HepG2 (cell line): ENCODE results near the gene PRSS12. TPM values are rescaled to one million over a fixed set of nuclear protein-coding genes. Genes with fewer than 3 reads are reported as not detected.
A peak's percentile ranks its signal among the peaks of the same experiment; 100 is the strongest.

Source experiments
- AHR ChIP-seq: IDR thresholded peaks from 2 replicates; pipeline ENCODE4 v1.6.1; 2018; ENCODE audit warnings: missing genetic modification reagents, missing compliant biosample characterization
- ATF4 ChIP-seq, 2 experiments: fragments of 450-650 bp in 1 of 2; sonication (generic) in 1 of 2; formaldehyde crosslinking; IDR thresholded peaks; 2 replicates each; pipeline versions ENCODE4 v1.5.0 to v1.8.0; 2020 to 2022; ENCODE audit warnings: mild to moderate bottlenecking in 1 of 2, missing genetic modification reagents in 1 of 2
- GATAD1 ChIP-seq: IDR thresholded peaks from 2 replicates; pipeline ENCODE4 v1.6.1; 2016; ENCODE audit warnings: missing genetic modification reagents, missing compliant biosample characterization
- KLF9 ChIP-seq: IDR thresholded peaks from 2 replicates; pipeline ENCODE4 v1.6.1; 2016; ENCODE audit warnings: low read depth
- PBX3 ChIP-seq: sonication (generic); formaldehyde crosslinking; IDR thresholded peaks from 2 replicates; pipeline ENCODE4 v1.8.1; 2023; ENCODE audit warnings: missing genetic modification reagents, inconsistent platforms, borderline replicate concordance
- RARA ChIP-seq: IDR thresholded peaks from 2 replicates; pipeline ENCODE4 v1.6.1; 2016; ENCODE audit warnings: missing genetic modification reagents, missing compliant biosample characterization
- RARG ChIP-seq: sonication (generic); formaldehyde crosslinking; IDR thresholded peaks from 2 replicates; pipeline ENCODE4 v1.4.0; 2020; ENCODE audit warnings: low read depth, mild to moderate bottlenecking, missing genetic modification reagents
- ZBTB40 ChIP-seq, 2 experiments: fragments of 450-650 bp in 1 of 2; sonication (generic) in 1 of 2; formaldehyde crosslinking in 1 of 2; IDR thresholded peaks; 2 replicates each; pipeline versions ENCODE4 v1.6.1 to v1.8.0; 2016 to 2022; ENCODE audit warnings: antibody characterized with exemption in 1 of 2, mild to moderate bottlenecking in 1 of 2, missing genetic modification reagents in 1 of 2
- ZNF414 ChIP-seq: sonication (generic); formaldehyde crosslinking; IDR thresholded peaks from 2 replicates; pipeline ENCODE4 v1.5.0; 2020; ENCODE audit warnings: missing genetic modification reagents
- ZNF564 ChIP-seq: sonication (generic); formaldehyde crosslinking; IDR thresholded peaks from 2 replicates; pipeline ENCODE4 v1.8.1; 2023; ENCODE audit warnings: mild to moderate bottlenecking, missing genetic modification reagents
- ZNF614 ChIP-seq: IDR thresholded peaks from 2 replicates; pipeline ENCODE4 v1.6.1; 2018; ENCODE audit warnings: missing biosample characterization, missing genetic modification reagents, inconsistent platforms, borderline replicate concordance
- ZNF619 ChIP-seq: sonication (generic); formaldehyde crosslinking; IDR thresholded peaks from 2 replicates; pipeline ENCODE4 v1.4.0; 2020; ENCODE audit warnings: mild to moderate bottlenecking, missing genetic modification reagents
- ZNF704 ChIP-seq: sonication (generic); formaldehyde crosslinking; IDR thresholded peaks from 2 replicates; pipeline ENCODE4 v1.8.1; 2023; ENCODE audit warnings: mild to moderate bottlenecking, inconsistent platforms, moderate library complexity, missing genetic modification reagents, borderline replicate concordance
- polyA plus RNA-seq, 8 experiments: library from polyadenylated mRNA; depleted of rRNA in 3 of 8; stranded (reverse) in 7 of 8; unstranded in 1 of 8; fragments of >200 nt; fragmentation: Illumina TruSeq in 4 of 8; extraction: Trizol in 4 of 8; gene quantifications; 2 replicates each; pipeline versions ENCODE4 v1.2.1 to v1.2.3, GENCODE V29; 2011 to 2016; ENCODE audit warnings: low read depth in 4 of 8, missing spikeins in 1 of 8, mixed read lengths in 1 of 8; ENCODE audit not compliant: insufficient read depth in 1 of 8
- total RNA-seq, 5 experiments: library from RNA; depleted of rRNA; stranded (reverse); fragments of >200 nt; fragmentation: Illumina TruSeq; extraction: Trizol; gene quantifications; 2 replicates each; pipeline ENCODE4 v1.2.3, GENCODE V29; 2016; ENCODE audit warnings: low read depth in 1 of 5

Gene PRSS12
- total and polyA plus RNA-seq, 2 of the 13 experiments (the other 11 are each of a cell fraction or from before 2014, with no cell fraction given), result 0.02 TPM; not detected in 1

DNA sequence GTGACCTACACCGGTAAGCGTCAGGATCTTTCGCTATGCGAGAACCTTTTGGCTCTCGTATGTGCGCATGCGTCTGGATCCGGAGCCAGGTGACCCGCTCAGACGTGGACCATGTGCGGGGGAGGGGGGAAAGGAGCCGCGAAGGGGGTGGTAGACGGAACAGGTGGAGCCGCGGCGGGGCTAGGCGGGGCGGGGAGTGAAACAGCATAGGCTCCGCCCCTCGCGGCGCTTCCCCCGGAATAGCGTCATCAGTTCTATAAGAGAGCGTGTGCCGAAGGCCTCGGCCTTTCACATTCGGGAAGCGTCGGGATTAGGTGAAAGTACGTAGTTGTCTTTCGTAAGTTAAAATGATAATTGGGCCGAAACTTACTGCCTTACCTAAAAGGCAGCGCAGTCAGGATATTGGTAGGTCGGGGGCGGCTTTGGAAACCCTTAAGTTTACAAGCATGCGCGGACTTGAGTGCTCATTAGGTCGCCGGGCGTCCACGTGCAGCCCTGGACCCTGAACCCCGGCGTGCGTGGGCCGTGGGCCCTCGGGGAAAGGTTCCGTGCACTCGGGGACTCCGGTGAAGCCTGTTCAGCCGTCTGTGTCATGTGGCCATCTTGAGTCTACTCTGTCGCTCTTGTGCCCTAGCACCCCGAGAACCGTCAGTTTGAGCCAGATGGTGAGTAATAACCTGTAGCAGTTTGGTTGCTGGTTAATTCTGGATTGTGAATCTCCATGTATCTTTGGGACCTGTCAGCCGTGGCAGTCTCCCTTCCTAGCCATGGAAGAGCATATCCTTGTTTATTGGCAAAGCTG lies 74.1 kb downstream of the PRSS12 start (continued):
- TF ChIP-seq ZBTB40 (IDR thresholded peaks at IDR 0.05) (no peak), ZBTB40 (CRISPR knock-in tag; IDR thresholded peaks at IDR 0.05) (peak; percentile 39), PBX3 (CRISPR knock-in tag) (no peak), ZNF414 (CRISPR knock-in tag) (peak; percentile 76; the same call in 1 of the 2 replicates), KLF9 (CRISPR knock-in tag) (no peak; the same call in 1 of the 2 replicates), RARA (CRISPR knock-in tag) (peak; percentile 49; the same call in 1 of the 2 replicates), ZNF619 (CRISPR knock-in tag) (peak; percentile 46), ZNF614 (CRISPR knock-in tag) (peak; percentile 84; the same call in 1 of the 2 replicates), RARG (CRISPR knock-in tag) (0 out of 2 replicates have a peak, but pooled peaks have one; percentile 90), ATF4 (CRISPR knock-in tag; IDR thresholded peaks at IDR 0.05) (peak in 1 of 2 experiments; percentile 35; a peak in 2 of 4 replicates), AHR (peak; percentile 73), GATAD1 (CRISPR knock-in tag) (peak; percentile 65), ZNF564 (peak; percentile 60; the same call in 1 of the 2 replicates), ZNF704 (0 out of 2 replicates have a peak, but pooled peaks have one; percentile 75)
